HG02759 (cell line): Measurements from ENCODE around the gene TNC.
"Not testable (repeated sequence)": the region's sequence is repeated elsewhere in the genome, so short reads cannot be mapped to it uniquely, and the experiment has no call there.

Source experiments
- ATAC-seq: cut with Tn5 transposase; IDR thresholded peaks from one replicate; pipeline ENCODE4 v1.9.1; 2021; ENCODE audit warnings: mild to moderate bottlenecking, moderate library complexity; ENCODE audit not compliant: unreplicated experiment

The TNC gene

GRCh38 chr9:115135821-115136778 is 18.1 kb upstream of the TNC start:
- no peak for ATAC-seq

GRCh38 chr9:115134941-115135340 is 17.0 kb upstream of the TNC start:
- ATAC-seq = no peak

GRCh38 chr9:115133649-115134048 is 15.7 kb upstream of the TNC start:
- ATAC-seq = no peak

- ATAC-seq = no peak
Observed at GRCh38 chr9:115132648-115133047, 14.7 kb upstream of the TNC start.

GRCh38 chr9:115130176-115130575 is 12.2 kb upstream of the TNC start:
- no peak for ATAC-seq

GRCh38 chr9:115128726-115129125 is 10.8 kb upstream of the TNC start:
- ATAC-seq = not testable (repeated sequence)

GRCh38 chr9:115127191-115127817 is 9.3 kb upstream of the TNC start:
- no peak for ATAC-seq

- no peak for ATAC-seq
Observed at GRCh38 chr9:115126404-115126803, 8.4 kb upstream of the TNC start.

- no peak for ATAC-seq
Observed at GRCh38 chr9:115122937-115123336, 5.0 kb upstream of the TNC start.

GRCh38 chr9:115121181-115121580 is 3.2 kb upstream of the TNC start:
- no peak for ATAC-seq

GRCh38 chr9:115118879-115119218 is 892 bp upstream of the TNC start:
- ATAC-seq = no peak

GRCh38 chr9:115116421-115117284 is 1.3 kb downstream of the TNC start:
- ATAC-seq = no peak

- ATAC-seq = no peak
Observed at GRCh38 chr9:115115924-115116323, 2.0 kb downstream of the TNC start.

GRCh38 chr9:115115117-115115880 is 2.7 kb downstream of the TNC start:
- ATAC-seq = no peak

GRCh38 chr9:115114546-115114945 is 3.4 kb downstream of the TNC start:
- no peak for ATAC-seq

- no peak for ATAC-seq
Observed at GRCh38 chr9:115114084-115114483, 3.9 kb downstream of the TNC start.

GRCh38 chr9:115111874-115112273 is 6.1 kb downstream of the TNC start:
- no peak for ATAC-seq

GRCh38 chr9:115109486-115109885 is 8.5 kb downstream of the TNC start:
- no peak for ATAC-seq

- ATAC-seq = no peak
Observed at GRCh38 chr9:115107701-115108100, 10.3 kb downstream of the TNC start.

- ATAC-seq = no peak
Observed at GRCh38 chr9:115106642-115107041, 11.3 kb downstream of the TNC start.

- ATAC-seq = no peak
Observed at GRCh38 chr9:115106001-115106400, 12.0 kb downstream of the TNC start.
